GM03348 (cell line): ENCODE results near the gene UNC50.
A peak's percentile ranks its signal among the peaks of the same experiment; 100 is the strongest.
"Not testable (repeated sequence)": the region's sequence is repeated elsewhere in the genome, so short reads cannot be mapped to it uniquely, and the experiment has no call there.

Experiments used
- DNase-seq: peaks from one replicate; pipeline ENCODE4 v3.0.0; 2012; ENCODE audit warnings: low spot score

Gene UNC50

DNA sequence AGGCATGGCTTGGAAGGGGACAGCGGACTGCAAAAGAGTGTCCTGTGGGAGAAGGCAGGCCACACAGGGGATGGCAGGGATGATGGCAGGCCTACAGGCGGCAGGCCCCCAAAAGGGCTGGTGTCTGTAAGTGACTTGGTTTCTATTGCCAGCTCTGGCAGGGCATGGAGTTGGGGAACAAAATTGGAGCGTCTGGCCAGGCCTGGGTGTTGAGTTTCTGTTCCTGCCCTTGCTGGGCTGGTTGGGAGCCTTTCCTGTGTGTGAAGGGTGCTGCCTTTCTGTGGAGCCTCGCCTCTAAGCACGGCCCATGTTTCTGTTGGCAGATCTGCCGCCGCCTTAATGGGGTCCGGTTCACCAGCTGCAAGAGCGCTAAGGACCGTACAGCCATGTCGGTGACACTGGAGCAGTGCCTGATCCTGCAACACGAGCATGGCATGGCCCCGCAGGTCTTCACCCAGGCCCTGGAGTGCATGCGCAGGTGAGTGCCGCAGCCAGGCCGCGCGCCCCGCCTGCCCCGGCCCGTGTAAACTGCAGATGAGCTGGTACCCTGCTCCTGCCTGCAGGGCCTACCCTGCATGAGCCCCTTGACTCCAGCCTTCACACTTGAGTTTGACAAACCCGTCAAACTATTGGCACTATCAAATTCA, 31.6 kb upstream of the UNC50 start:
- DNase-seq: no peak

- no peak for DNase-seq
These were observed 31.1 kb upstream of the UNC50 start for GRCh38 chr2:98577313-98577712.

DNA sequence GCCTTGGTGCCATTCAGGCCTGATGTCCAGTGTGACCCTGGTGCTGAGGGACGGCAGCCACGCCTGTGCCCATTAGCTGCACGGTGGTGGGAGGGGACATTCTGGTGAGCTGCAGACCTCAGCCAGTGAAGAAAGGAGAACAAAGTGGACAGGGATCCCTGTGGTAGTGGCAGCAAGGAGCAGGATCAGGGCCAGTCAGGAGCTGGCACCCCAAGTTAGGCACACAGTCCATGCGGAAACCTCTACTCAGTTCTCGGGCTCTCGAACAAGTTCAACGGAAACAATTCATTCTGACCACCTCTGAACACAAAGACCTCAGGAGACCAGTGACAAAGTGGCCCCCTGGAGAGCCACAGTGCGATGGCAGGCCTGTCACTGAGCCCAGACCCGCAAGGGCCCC, 30.2 kb upstream of the UNC50 start:
- DNase-seq: no peak

- no peak for DNase-seq
These were observed 28.5 kb upstream of the UNC50 start for GRCh38 chr2:98579926-98580325.

- DNase-seq: no peak
These were observed 27.6 kb upstream of the UNC50 start for GRCh38 chr2:98580656-98581284.

DNA sequence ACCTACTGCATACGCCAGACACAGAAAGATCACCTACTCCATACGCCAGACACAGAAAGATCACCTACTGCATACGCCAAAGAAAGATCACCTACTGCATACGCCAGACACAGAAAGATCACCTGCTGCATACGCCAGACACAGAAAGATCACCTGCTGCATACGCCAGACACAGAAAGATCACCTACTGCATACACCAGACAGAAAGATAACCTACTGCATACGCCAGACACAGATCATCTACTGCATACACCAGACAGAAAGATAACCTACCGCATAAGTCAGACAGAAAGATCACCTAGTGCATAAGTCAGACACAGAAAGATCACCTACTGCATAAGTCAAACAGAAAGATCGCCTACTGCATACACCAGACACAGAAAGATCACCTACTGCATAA, 25.9 kb upstream of the UNC50 start:
- no peak for DNase-seq

DNA sequence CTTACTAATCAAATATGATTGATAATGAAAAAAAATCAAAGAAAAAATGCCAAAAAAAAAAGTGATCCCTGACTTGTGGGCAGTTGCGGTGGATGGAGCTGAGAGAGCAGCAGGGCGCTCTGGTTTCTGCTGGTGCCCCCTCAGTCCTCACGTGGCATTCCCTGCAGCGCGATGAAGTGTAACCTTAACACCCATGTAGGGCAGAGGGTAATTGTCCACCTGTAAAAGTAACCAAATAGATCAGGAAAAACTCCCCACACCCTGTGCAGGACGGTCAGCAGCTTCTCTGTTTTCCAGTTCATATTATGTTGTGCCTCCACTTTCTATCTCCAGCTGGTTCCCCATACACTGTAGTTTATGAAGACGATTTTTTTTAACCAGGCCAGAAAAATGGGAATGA, 25.1 kb upstream of the UNC50 start:
- no peak for DNase-seq

GRCh38 chr2:98583816-98584618, 24.4 kb upstream of the UNC50 start:
- DNase-seq: no peak

GRCh38 chr2:98585386-98585785, 23.0 kb upstream of the UNC50 start:
- no peak for DNase-seq

DNA sequence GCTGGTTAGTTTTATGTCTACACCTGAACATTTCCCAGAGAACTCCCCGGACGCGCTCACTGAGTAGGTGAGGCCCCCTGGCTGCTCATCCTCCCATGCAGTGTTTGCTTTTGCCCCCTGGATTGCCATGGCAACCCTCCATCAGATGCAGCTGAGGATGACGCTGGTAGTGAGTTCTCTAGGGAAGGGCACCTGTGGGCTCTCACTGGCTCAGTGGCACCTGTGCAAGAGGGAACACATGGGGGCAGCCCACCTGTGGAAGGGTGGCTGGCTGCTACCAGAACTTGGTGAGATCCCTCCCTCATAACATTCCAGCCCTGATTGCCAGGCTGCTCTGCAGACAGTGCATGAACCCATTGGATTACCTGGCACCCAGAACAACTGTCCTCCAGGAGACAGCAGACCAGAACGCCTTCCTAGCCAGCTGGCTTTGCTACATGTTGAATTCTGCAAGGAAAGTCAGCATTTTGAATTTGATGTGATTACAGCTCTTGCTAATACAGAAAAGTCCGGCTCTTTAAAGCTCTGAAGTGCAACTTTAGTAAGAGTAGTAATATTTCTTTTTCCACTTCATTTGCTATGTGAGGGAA, 21.7 kb upstream of the UNC50 start:
- no peak for DNase-seq

- no peak for DNase-seq
These were observed 19.4 kb upstream of the UNC50 start for GRCh38 chr2:98588880-98589431.

DNA sequence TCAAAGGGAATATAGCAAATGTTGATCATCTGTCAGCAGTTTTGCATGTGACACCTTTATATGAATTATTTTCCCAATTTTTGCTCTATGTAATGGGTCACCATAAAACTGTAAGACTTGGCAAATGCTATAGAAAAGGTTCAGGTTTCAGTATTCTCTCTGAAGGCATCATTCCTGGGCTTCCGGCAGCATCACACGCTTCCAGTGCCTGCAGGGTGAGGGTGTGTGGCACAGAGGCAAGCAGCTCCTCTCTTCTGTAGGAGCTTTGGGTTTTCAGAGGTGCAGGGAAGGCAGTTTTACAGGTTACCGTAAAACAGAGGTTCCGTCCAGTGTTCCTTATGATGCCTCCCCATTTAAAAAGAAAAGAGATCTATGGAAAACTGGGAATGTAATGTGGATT, 18.9 kb upstream of the UNC50 start:
- no peak for DNase-seq

DNA sequence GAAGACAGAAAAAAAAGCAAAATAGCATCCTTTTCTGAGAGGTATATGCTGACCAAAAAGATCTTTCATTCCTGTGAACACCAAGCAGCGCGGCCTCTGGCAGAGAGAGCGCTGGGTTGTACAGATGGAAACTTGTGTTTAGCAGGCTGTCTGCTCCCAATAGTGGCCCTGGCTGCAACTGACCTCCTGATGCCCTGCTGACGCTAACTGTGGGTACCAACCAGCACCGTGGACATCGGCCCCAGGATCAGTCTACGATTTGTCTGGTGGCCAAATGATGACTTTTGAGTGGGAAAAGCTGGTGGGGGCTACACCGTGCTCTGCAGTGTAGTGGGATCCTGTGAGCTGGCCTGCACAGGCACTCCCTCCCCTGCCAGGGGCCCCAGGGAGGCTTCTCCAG, 15.8 kb upstream of the UNC50 start:
- no peak for DNase-seq

DNA sequence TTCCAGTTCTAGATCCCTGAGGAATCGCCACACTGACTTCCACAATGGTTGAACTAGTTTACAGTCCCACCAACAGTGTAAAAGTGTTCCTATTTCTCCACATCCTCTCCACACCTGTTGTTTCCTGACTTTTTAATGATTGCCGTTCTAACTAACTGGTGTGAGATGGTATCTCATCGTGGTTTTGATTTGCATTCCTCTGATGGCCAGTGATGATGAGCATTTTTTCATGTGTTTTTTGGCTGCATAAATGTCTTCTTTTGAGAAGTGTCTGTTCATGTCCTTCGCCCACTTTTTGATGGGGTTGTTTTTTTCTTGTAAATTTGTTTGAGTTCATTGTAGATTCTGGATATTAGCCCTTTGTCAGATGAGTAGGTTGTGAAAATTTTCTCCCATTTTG, 13.7 kb upstream of the UNC50 start:
- DNase-seq: not testable (repeated sequence)

GRCh38 chr2:98598781-98599428, 9.5 kb upstream of the UNC50 start:
- DNase-seq: no peak

DNA sequence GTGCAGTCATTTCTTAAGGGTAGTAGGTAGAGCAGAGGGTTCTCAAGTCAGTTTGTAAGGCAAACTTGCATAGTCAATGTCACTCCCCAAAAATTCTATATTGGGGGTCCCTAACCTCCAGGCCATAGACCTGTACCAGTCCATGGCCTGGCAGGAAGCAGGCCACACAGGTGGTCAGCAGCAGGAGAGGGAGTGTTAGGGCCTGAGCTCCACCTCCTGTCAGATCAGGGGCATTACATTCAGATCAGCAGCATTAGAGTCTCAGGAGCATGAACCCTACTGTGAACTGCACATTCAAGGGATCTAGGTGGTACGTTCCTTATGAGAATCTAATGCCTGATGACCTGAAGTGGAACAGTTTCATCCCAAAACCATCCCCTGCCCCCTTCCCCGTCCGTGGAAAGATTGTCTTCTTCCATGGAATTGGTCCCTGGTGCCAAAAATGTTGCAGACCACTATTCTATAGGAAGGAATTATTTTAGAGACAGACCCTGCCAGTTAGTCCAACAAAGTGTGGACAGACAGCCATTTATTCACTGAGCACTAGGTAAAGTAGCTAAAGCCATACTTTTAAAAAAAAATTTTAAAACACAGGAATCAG, 6.8 kb upstream of the UNC50 start:
- DNase-seq: peak; percentile 42

- no peak for DNase-seq
These were observed 3.8 kb upstream of the UNC50 start for GRCh38 chr2:98604547-98604946.

DNA sequence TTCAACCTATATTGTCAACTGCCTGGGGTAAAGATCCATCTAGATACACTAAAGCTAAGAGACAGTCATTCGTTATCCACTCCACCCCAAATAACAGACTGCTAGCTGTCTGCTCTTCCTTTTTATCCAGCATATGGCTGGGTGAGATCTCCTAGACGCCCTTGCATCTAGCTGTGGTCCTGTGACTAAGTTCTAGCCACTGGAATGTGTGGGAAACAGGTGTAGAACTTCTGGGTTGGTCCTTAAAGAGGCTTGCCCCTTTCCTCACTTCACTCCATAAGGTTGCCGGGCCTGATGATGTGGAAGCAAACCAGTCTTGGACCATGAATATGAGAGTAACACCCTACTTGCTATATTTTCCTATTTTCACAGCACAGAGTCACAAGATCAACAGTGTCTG, 3.3 kb upstream of the UNC50 start:
- no peak for DNase-seq

- no peak for DNase-seq
These were observed 2.0 kb upstream of the UNC50 start for GRCh38 chr2:98606431-98606830.

- no peak for DNase-seq
These were observed 1.3 kb upstream of the UNC50 start for GRCh38 chr2:98607104-98607503.

DNA sequence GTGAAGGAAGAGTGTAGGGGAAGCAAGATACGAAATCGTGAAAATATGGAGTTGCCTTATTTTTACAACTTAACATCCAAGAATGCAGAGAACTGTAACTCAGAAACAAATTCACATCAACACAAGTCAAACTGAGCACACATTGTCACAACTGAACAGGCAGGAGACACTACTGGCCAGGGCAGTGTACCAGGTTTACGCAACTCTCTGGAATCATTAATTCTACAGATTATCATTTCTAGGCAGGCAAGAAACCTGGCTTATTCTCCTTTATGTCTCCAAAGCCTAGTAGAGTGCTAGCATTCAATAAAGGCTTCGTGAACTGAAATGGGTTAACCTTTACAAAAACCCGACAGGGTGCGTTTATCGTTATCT, 661 bp upstream of the UNC50 start:
- peak; percentile 25 for DNase-seq
